Adrenal gland (tissue), 5 donors: ENCODE data around the gene PIK3IP1.

Experiments used
- CTCF ChIP-seq, 6 experiments: fragments of 450-650 bp in 4 of 6; fragments of 200-600 bp in 2 of 6; sonication (generic) in 1 of 6; IDR thresholded peaks; 1 replicate in 5 of 6; 2 replicates in 1 of 6; pipeline versions ENCODE4 v1.5.1 to v1.8.0; 2016 to 2021; ENCODE audit warnings: antibody characterized with exemption in 6 of 6, mild to moderate bottlenecking in 2 of 6, moderate library complexity in 1 of 6
- POLR2A ChIP-seq, 2 donors: fragments of 450-650 bp; IDR thresholded peaks; one replicate each; pipeline ENCODE4 v1.6.1; 2017; ENCODE audit warnings: antibody characterized with exemption in 2 of 2, mild to moderate bottlenecking in 2 of 2, moderate library complexity in 1 of 2
- donor health status: DM: no; HTN: no; CAD: no.

- TF ChIP-seq CTCF (IDR thresholded peaks at IDR 0.05) (no peak), POLR2A (IDR thresholded peaks at IDR 0.05) (no peak)
These were observed 14.1 kb downstream of the PIK3IP1 start for GRCh38 chr22:31278151-31278621.
